ENCODE measurements around the gene MGARP. TPM values are rescaled to one million over a fixed set of nuclear protein-coding genes. Genes with fewer than 3 reads are reported as not detected.

MGARP gene
- total and polyA plus RNA-seq, 9 donors = 11.4 to 108 (median 19.9) TPM

- TF ChIP-seq POLR2A (IDR thresholded peaks at IDR 0.05) = no peak
- TF ChIP-seq EP300 (IDR thresholded peaks at IDR 0.05) = no peak
- TF ChIP-seq CTCF (IDR thresholded peaks at IDR 0.05) = no peak
- Histone ChIP-seq H3K4me3 (no peak overlapping the region), H3K36me3 (no peaks in the 10 kb centered on the region), H3K27ac (no peak overlapping the region), H3K27me3 (no peaks in the 10 kb centered on the region), H3K9me3 (no peaks in the 10 kb centered on the region), H3K4me1 (ENCODE audit: insufficient read depth) (no peaks in the 10 kb centered on the region)
- intact Hi-C loops (cut with DNase I) = loop anchor here in 2 of 4 donors (5.0 to 10.0 kb wide), 2 partner anchors 57 to 69 kb away; partner anchors contain the start of gene MGARP (in 1 of the 2)
- DNase-seq = no peak
- 46 to 51% (median 50%) methylated on average over 2 of the region's 2 CpGs for WGBS, 3 donors
These were observed 52.2 kb downstream of the MGARP start for GRCh38 chr4:139227729-139228404.

- no peaks in the 10 kb centered on the region for H3K27me3 ChIP-seq
- no peaks in the 10 kb centered on the region for H3K9me3 ChIP-seq
- intact Hi-C loops (cut with DNase I) = loop anchor here in 1 of 4 donors (10.0 kb wide), 1 partner anchor 61 kb away; the partner anchor contains the start of gene MGARP
- DNase-seq = no peak
- H3K4me1 ChIP-seq (ENCODE audit: insufficient read depth) = no peaks in the 10 kb centered on the region
- no peak overlapping the region for H3K27ac ChIP-seq
- TF ChIP-seq POLR2A (IDR thresholded peaks at IDR 0.05) (no peak), EP300 (IDR thresholded peaks at IDR 0.05) (no peak), CTCF (IDR thresholded peaks at IDR 0.05) (no peak)
- no peak overlapping the region for H3K4me3 ChIP-seq
- H3K36me3 ChIP-seq = no peaks in the 10 kb centered on the region
- WGBS, 3 donors = 86 to 97% (median 96%) methylated on average over 2 of the region's 2 CpGs
These were observed 56.2 kb downstream of the MGARP start for GRCh38 chr4:139223682-139224317.

- Histone ChIP-seq H3K27ac (no peak overlapping the region), H3K9me3 (no peaks in the 10 kb centered on the region), H3K27me3 (no peaks in the 10 kb centered on the region), H3K4me1 (ENCODE audit: insufficient read depth) (no peaks in the 10 kb centered on the region), H3K4me3 (no peak overlapping the region), H3K36me3 (no peaks in the 10 kb centered on the region)
- TF ChIP-seq EP300 (IDR thresholded peaks at IDR 0.05) (no peak), CTCF (IDR thresholded peaks at IDR 0.05) (no peak), POLR2A (IDR thresholded peaks at IDR 0.05) (no peak)
- 91 to 93% (median 93%) methylated on average over 5 of the region's 5 CpGs for WGBS, 3 donors
- intact Hi-C loops (cut with DNase I) = loop anchor here in 1 of 4 donors (10.0 kb wide), 1 partner anchor 63 kb away; the partner anchor contains the start of gene MGARP
- DNase-seq = no peak
These were observed 57.8 kb downstream of the MGARP start for GRCh38 chr4:139222215-139222614.

GRCh38 chr4:139221687-139222086, 58.3 kb downstream of the MGARP start:
- no peak for TF ChIP-seq EP300 (IDR thresholded peaks at IDR 0.05)
- TF ChIP-seq POLR2A (IDR thresholded peaks at IDR 0.05) = no peak
- no peak for TF ChIP-seq CTCF (IDR thresholded peaks at IDR 0.05)
- intact Hi-C loops (cut with DNase I) = loop anchor here in 1 of 4 donors (10.0 kb wide), 1 partner anchor 63 kb away; the partner anchor contains the start of gene MGARP
- Histone ChIP-seq H3K36me3 (no peaks in the 10 kb centered on the region), H3K4me3 (no peak overlapping the region), H3K4me1 (ENCODE audit: insufficient read depth) (no peaks in the 10 kb centered on the region), H3K9me3 (no peaks in the 10 kb centered on the region), H3K27ac (no peak overlapping the region), H3K27me3 (no peaks in the 10 kb centered on the region)
- no peak for DNase-seq
- WGBS, 3 donors = 74 to 85% (median 79%) methylated on average over 5 of the region's 5 CpGs

Data from ovary (tissue), 9 donors.